Fibroblast of the aortic adventitia (primary cell): ENCODE data around the gene CA5A. TPM values are rescaled to one million over a fixed set of nuclear protein-coding genes. Genes with fewer than 3 reads are reported as not detected.

Experiments
- DNase-seq: peaks from one replicate; pipeline ENCODE4 v3.0.0-alpha.2; 2010; ENCODE audit warnings: low read depth
- H3K4me3 ChIP-seq: 2 replicates; pipeline ENCODE4 v1.5.1; 2011; ENCODE audit warnings: low read depth, mild to moderate bottlenecking, control low read depth, low read length, moderate library complexity
- total RNA-seq: library from RNA; depleted of rRNA; stranded (reverse); fragments of >200 nt; gene quantifications from 2 replicates; pipeline ENCODE4 v1.2.3, GENCODE V29; 2012; ENCODE audit warnings: low replicate concordance
- TF ChIP-seq, protein P1 (sequence below): IDR thresholded peaks from 2 replicates; pipeline ENCODE4 v1.5.1; 2011; ENCODE audit warnings: mild to moderate bottlenecking, low read length, control low read depth, inconsistent platforms; ENCODE audit not compliant: insufficient read depth

Gene CA5A
- total RNA-seq, 1 donor: not detected

DNA sequence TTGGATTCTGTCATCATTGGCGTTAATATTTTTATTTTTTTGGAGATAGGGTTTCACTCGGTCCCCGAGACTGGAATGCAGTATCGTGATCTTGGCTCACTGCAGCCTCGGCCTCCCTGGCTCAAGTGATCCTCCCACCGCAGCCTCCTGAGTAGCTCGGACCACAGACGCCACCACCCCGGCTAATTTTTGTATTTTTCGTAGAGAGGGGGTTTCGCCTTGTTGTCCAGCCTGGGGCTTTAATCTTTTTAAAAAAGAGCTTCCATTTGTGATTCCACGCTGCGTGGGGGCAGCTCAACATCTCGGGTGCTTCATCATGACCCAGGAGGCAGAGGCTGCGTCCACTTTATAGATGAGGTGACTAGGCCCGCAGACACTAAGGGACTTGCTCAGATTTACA, 16.4 kb upstream of the CA5A start:
- H3K4me3 ChIP-seq: peak overlapping the region; percentile 73
- no peak for DNase-seq
- TF ChIP-seq, protein P1, sequence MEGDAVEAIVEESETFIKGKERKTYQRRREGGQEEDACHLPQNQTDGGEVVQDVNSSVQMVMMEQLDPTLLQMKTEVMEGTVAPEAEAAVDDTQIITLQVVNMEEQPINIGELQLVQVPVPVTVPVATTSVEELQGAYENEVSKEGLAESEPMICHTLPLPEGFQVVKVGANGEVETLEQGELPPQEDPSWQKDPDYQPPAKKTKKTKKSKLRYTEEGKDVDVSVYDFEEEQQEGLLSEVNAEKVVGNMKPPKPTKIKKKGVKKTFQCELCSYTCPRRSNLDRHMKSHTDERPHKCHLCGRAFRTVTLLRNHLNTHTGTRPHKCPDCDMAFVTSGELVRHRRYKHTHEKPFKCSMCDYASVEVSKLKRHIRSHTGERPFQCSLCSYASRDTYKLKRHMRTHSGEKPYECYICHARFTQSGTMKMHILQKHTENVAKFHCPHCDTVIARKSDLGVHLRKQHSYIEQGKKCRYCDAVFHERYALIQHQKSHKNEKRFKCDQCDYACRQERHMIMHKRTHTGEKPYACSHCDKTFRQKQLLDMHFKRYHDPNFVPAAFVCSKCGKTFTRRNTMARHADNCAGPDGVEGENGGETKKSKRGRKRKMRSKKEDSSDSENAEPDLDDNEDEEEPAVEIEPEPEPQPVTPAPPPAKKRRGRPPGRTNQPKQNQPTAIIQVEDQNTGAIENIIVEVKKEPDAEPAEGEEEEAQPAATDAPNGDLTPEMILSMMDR: no peak

DNA sequence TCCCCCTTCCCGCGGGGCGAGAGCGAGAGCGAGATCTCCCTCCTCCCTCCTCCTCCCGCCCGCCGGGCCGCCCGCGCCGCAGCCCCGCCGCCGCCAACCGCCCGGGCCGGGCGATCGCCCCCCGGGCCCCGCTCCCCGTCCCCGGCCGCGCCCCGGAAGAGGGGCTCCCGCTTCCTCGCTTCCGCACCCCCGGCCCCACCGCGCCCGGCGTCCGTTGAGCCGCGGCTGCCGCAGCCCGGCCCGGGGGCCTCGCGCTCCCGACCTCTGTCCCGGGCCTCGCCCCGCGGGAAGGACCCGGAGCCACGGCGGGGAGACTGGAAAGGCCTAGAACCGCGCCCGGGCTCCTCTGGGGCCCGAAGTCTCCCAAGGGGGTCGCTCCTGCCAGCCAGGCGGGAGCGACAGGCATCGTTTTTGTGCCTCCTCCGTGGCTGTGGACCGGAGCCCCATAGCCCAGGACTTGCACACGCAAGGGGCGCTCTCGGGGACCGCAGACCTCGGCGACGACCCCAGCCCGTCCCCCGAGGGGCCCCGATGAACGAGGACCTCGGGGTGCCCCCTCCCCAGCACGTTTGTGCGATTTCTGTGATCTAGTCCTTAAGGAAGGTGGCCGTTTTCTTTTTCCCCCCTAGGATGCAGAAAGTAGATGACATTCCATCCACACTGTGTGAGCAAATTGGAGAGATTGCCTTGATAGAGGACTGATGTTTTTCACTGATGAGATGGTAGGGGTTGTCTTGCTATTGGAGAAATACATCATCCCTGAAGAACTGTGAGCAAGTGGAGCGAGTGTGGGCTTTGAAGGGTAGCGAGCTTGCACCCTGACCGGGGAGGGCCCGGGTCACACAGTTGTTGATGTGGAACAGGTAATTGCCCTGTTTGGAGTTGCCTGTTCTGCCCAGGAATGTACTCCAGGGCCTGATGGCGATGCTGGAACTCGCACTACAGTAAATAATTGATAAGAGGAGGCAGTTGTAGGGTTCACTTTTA, 15.5 kb upstream of the CA5A start:
- TF ChIP-seq, protein P1: peak; percentile 25
- peak; percentile 34 for DNase-seq
- H3K4me3 ChIP-seq: peak overlapping the region; percentile 73

DNA sequence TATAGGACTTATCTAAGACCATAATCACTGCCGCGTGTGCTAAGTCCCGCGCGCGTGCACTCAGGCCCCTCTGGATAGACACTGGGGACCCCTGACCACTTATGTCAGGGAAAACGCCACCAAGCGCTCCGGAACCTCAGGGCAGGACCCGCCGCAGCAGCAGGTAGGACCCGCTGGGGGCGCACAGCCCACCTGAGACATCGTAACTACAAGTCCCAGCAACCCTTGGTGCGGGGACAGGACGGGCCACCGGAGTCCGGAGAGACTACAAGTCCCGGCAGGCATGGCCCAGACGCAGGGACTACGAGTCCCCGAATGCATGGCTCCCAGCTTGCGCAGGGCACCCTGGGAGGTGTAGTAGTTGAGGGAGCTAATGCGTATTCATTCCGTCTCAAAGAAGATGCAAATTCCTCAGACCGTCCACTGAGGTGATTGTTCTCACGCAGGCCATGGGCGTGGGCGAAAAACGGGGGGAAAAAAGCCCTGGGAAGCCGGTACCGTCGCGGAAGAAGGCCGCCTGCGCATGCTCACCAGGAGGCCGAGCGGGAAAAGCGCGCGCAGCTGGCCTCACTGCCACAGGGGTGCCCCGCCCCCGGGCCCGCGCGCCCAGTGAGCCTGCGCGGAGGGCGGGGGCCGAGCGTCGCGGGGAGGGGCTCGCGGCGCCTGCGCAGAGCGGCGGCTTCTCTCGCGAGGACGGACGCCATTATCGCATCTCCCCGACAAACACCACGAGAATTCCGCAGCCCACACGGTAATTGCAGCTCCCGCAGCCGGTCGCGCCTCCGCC, 14.6 kb upstream of the CA5A start, which contains the start of gene BANP:
BANP (plus strand) TSS at position 670 of the 787 bp plus-strand sequence. CDS start 23,682 bp downstream, outside the sequence.
- TF ChIP-seq, protein P1: peak; percentile 53
- DNase-seq: peak; percentile 99
- peak within 1 kb of the TSS; percentile 85 for H3K4me3 ChIP-seq

DNA sequence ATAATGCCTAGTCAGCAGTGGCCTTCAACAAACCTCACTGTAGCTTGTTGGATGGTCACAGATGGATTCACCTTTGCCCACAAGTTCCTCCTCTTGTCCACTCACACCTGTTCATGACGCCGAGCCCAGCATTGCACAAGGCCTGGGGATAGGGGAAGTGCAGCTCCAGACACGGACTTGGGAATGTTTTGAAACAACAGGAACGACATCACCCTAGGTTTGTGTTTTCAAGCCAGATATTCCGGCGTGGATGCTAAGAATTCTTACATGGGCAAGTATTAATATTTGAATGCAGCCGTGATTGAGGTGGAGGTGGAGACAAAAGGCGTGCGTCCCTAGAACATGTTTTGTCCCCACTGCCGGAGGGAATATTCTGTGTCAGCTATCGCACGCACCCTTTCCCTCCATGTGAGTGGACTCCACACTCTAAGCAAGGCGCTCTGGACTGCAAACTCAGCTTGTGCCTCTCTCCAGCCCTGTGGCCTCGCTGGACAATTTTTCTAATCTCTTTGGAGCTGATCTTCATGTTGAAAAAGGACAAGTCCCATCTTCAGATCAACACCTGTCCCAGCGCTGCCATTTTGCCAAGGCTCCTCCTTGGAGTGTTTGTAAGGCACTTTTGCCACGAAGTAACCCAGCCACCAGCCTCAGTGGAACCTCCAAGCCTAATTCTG, 12.9 kb upstream of the CA5A start:
- H3K4me3 ChIP-seq: no peak overlapping the region
- TF ChIP-seq, protein P1: no peak
- DNase-seq: no peak

DNA sequence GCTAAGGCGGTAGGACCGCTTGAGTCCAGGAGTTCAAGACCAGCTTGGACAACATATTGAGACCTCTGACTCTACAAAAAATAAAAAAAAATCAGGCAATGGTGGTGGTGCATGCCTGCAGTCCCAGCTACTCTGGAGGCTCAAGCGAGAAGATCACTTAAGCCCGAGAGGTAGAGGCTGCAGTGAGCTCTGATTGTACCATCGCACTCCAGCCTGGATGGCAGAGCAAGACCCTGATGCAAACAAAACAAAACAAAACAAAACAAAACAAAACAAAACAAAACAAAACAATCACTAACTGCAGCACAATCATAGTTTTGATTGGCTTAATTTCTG, 12.4 kb upstream of the CA5A start:
- TF ChIP-seq, protein P1: no peak
- H3K4me3 ChIP-seq: no peak overlapping the region
- DNase-seq: no peak

DNA sequence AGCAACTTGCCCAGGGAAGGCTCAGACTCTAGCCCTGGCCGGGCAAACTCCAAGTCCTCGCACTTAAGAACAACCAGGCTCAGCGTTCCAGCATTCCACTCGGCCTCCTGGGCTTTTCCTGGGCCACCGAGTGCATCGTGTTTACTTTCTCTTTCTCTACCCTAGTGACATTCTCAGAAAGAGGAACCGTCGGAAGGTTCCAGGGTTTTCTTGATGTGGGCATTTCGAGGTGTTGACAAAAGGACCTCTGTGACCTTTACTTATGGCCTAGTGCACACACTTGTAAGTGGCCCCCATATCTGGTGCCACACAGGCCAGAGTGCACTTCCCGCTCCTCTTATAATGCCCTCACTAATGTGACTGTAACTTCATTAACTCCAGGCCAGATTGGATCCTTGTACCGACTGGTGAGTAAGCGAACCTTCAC, 11.8 kb upstream of the CA5A start:
- H3K4me3 ChIP-seq: no peak overlapping the region
- DNase-seq: no peak
- TF ChIP-seq, protein P1: no peak
